ENCODE measurements around the gene GCAT.

GCAT gene

DNA sequence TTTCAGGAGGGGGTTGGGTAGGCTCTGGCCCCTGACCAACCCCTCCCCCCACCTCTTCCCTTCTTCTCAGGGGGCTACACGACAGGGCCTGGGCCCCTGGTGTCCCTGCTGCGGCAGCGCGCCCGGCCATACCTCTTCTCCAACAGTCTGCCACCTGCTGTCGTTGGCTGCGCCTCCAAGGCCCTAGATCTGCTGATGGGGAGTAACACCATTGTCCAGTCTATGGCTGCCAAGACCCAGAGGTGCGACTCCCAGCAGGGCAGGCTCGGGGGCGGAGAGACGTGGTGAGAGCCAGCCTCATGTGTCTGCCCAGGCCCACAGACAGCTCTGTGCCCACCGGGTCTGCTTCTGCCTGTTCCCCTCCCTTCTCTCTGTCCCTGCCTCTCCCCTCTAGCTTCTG lies 7.9 kb downstream of the GCAT start:
- H3K27ac ChIP-seq = no peak overlapping the region
- intact Hi-C loops (cut with DNase I; ENCODE audit: low total_unique reads) = loop anchor here (5.0 kb wide), 2 partner anchors 117 to 152 kb away; no protein-coding TSS in a partner anchor
- no peaks in the 10 kb centered on the region for H3K9me3 ChIP-seq
- no peak overlapping the region for H3K4me3 ChIP-seq
- H3K4me1 ChIP-seq = peaks cover 0 to 19% (median 16%) of the 10 kb centered on the region in 4 donors
- TF ChIP-seq, protein P1, sequence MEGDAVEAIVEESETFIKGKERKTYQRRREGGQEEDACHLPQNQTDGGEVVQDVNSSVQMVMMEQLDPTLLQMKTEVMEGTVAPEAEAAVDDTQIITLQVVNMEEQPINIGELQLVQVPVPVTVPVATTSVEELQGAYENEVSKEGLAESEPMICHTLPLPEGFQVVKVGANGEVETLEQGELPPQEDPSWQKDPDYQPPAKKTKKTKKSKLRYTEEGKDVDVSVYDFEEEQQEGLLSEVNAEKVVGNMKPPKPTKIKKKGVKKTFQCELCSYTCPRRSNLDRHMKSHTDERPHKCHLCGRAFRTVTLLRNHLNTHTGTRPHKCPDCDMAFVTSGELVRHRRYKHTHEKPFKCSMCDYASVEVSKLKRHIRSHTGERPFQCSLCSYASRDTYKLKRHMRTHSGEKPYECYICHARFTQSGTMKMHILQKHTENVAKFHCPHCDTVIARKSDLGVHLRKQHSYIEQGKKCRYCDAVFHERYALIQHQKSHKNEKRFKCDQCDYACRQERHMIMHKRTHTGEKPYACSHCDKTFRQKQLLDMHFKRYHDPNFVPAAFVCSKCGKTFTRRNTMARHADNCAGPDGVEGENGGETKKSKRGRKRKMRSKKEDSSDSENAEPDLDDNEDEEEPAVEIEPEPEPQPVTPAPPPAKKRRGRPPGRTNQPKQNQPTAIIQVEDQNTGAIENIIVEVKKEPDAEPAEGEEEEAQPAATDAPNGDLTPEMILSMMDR (IDR thresholded peaks at IDR 0.05) = no peak
- H3K27me3 ChIP-seq = peaks cover 0 to 13% of the 10 kb centered on the region in 2 donors
- peaks cover 0 to 35% (median 0%) of the 10 kb centered on the region in 3 donors for H3K36me3 ChIP-seq
- DNase-seq = no peak

DNA sequence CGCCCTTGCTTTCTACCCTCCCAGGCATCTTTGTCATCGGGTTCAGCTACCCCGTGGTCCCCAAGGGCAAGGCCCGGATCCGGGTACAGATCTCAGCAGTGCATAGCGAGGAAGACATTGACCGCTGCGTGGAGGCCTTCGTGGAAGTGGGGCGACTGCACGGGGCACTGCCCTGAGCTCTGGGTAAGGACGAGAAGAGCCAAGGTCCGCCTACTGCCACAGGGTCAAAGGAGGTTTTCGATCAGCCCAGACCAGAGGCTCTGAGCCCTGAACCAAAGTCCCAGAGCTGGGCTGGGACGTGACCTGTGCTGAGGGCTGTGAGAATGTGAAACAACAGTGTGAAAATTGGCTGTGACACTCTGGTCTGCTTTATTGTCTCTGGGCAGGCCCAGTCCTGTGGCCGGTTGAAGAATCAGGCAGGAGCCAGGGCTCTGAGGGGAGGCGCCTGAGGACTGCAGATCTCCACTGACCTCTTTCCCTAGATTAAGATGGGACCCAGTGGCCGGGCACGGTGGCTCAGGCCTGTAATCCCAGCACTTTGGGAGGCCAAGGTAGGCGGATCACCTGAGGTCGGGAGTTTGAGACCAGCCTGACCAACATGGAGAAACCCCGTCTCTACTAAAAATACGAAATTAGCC lies 8.9 kb downstream of the GCAT start:
- Histone ChIP-seq H3K27me3 (peaks cover 0 to 18% of the 10 kb centered on the region in 2 donors), H3K4me1 (peaks cover 0 to 19% (median 16%) of the 10 kb centered on the region in 4 donors), H3K9me3 (no peaks in the 10 kb centered on the region), H3K27ac (no peak overlapping the region), H3K4me3 (no peak overlapping the region), H3K36me3 (peaks cover 0 to 35% (median 0%) of the 10 kb centered on the region in 3 donors)
- intact Hi-C loops (cut with DNase I; ENCODE audit: low total_unique reads) = loop anchor here (2.0 to 5.0 kb wide), 3 partner anchors 48 to 151 kb away; no protein-coding TSS in a partner anchor
- TF ChIP-seq, protein P1 (IDR thresholded peaks at IDR 0.05) = no peak
- DNase-seq = no peak

DNA sequence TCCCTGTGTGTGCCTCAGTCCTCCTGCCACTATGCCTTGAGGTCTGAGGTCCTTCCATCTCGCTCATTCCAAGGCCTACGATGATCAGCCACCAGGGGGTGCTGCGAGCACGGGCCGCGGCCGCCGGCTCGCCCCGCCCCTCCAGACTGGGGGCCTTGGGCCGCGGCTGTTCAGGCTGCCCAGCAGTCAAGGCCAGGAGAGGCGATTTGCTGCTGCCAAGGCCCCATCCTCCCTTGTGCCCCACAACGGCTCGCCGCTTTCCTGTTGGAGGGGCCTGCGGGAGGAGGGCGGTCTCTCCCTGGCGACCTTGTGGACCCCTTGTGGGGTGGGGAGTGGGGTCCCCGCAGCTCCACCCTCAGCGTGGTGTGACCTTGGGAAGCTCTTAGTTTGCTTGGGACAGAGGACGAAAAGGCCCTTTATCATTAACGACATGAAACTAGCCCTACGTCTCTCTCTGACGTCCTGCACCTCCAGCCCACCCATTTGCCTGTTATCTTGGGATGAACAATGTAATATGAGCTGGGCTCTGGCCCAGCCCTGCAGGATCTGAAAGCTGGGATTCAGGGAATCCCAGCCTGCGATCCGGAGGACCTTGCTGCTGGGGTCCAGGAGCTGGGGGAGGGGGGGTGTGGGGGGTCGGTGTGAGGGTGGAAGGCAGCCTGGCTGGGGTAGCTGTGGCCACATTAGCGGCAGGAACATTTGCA lies 10.1 kb downstream of the GCAT start:
- DNase-seq = peak; percentile 82 to 90
- TF ChIP-seq, protein P1 (IDR thresholded peaks at IDR 0.05) = peak; percentile 96 to 97
- H3K9me3 ChIP-seq = no peaks in the 10 kb centered on the region
- H3K4me3 ChIP-seq = peak overlapping the region; percentile 40 to 51
- peaks cover 0 to 35% (median 0%) of the 10 kb centered on the region in 3 donors for H3K36me3 ChIP-seq
- intact Hi-C loops (cut with DNase I; ENCODE audit: low total_unique reads) = loop anchor here (2.0 to 5.0 kb wide), 3 partner anchors 47 to 149 kb away; no protein-coding TSS in a partner anchor
- peak overlapping the region in 1 of 2 donors; percentile 31 for H3K27ac ChIP-seq
- peaks cover 0 to 19% (median 16%) of the 10 kb centered on the region in 4 donors for H3K4me1 ChIP-seq
- H3K27me3 ChIP-seq = peaks cover 0 to 25% of the 10 kb centered on the region in 2 donors

- DNase-seq = peak in 1 of 2 donors; percentile 46
- TF ChIP-seq, protein P1 (IDR thresholded peaks at IDR 0.05) = peak; percentile 21
- H3K27me3 ChIP-seq = peaks cover 0 to 25% of the 10 kb centered on the region in 2 donors
- peaks cover 0 to 19% (median 16%) of the 10 kb centered on the region in 4 donors for H3K4me1 ChIP-seq
- H3K36me3 ChIP-seq = peaks cover 0 to 30% (median 0%) of the 10 kb centered on the region in 3 donors
- H3K27ac ChIP-seq = peak overlapping the region in 1 of 2 donors; percentile 31
- no peaks in the 10 kb centered on the region for H3K9me3 ChIP-seq
- H3K4me3 ChIP-seq = peak overlapping the region; percentile 40 to 51
- intact Hi-C loops (cut with DNase I; ENCODE audit: low total_unique reads) = loop anchor here (5.0 kb wide), 2 partner anchors 114 to 149 kb away; no protein-coding TSS in a partner anchor
These were observed 10.8 kb downstream of the GCAT start for GRCh38 chr22:37818409-37819104.

DNA sequence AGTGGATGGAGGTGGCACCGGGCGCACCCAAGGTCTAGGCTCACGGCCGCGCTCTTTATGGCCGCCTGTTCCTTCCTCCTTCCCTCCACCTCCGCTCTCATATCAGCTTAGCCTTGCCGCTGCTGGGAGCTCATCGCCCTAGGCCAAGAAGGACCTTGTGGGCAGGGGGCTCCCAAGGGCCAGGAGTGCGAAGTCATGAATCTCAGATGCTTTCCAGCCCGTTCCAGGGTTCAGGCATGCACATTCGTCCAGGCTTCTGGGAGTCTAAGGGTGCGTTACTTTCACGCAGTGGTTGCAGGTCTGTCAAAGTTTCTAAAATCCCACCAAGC lies 11.3 kb downstream of the GCAT start:
- intact Hi-C loops (cut with DNase I; ENCODE audit: low total_unique reads) = loop anchor here (5.0 kb wide), 2 partner anchors 113 to 148 kb away; no protein-coding TSS in a partner anchor
- Histone ChIP-seq H3K9me3 (no peaks in the 10 kb centered on the region), H3K27me3 (peaks cover 0 to 25% of the 10 kb centered on the region in 2 donors), H3K4me3 (peak overlapping the region; percentile 40 to 51), H3K36me3 (peaks cover 0 to 25% (median 0%) of the 10 kb centered on the region in 3 donors), H3K4me1 (peaks cover 0 to 19% (median 16%) of the 10 kb centered on the region in 4 donors), H3K27ac (no peak overlapping the region)
- DNase-seq = no peak
- TF ChIP-seq, protein P1 (IDR thresholded peaks at IDR 0.05) = no peak

All from tibial artery (tissue), 4 donors.